Epithelial cell of esophagus (primary cell): Measurements from ENCODE around the gene ROBO1.
A peak's percentile ranks its signal among the peaks of the same experiment; 100 is the strongest.

Source experiments
- DNase-seq: peaks from one replicate; pipeline ENCODE4 v3.0.0; 2010; ENCODE audit warnings: low read depth
- H3K4me3 ChIP-seq: 2 replicates; pipeline ENCODE4 v1.5.1; 2011; ENCODE audit warnings: mild to moderate bottlenecking, low read length, control low read depth
- CTCF ChIP-seq: IDR thresholded peaks from 2 replicates; pipeline ENCODE4 v1.5.1; 2011; ENCODE audit warnings: low read depth, mild to moderate bottlenecking, low read length, control low read depth, inconsistent platforms; ENCODE audit not compliant: insufficient read depth; ENCODE audit errors: missing control alignments

ROBO1 gene

GRCh38 chr3:78986416-78987101, 781.2 kb downstream of the ROBO1 start:
- no peak for TF ChIP-seq CTCF

GRCh38 chr3:78985981-78986380, 781.8 kb downstream of the ROBO1 start:
- no peak for TF ChIP-seq CTCF

More at GRCh38 chr3:78986416-78987101, 781.2 kb downstream of the ROBO1 start:
- DNase-seq: no peak
- H3K4me3 ChIP-seq: no peak overlapping the region

GRCh38 chr3:78979028-78979427, 788.8 kb downstream of the ROBO1 start:
- DNase-seq: no peak
- no peak overlapping the region for H3K4me3 ChIP-seq
- no peak for TF ChIP-seq CTCF

More at GRCh38 chr3:78985981-78986380, 781.8 kb downstream of the ROBO1 start:
- DNase-seq: no peak
- no peak overlapping the region for H3K4me3 ChIP-seq

GRCh38 chr3:78978037-78978436, 789.8 kb downstream of the ROBO1 start:
- DNase-seq: peak; percentile 46
- peak; percentile 43 for TF ChIP-seq CTCF
- no peak overlapping the region for H3K4me3 ChIP-seq

- H3K4me3 ChIP-seq: no peak overlapping the region
- no peak for TF ChIP-seq CTCF
- no peak for DNase-seq
Measured at GRCh38 chr3:78977073-78977472, 790.7 kb downstream of the ROBO1 start.

- DNase-seq: no peak
- H3K4me3 ChIP-seq: no peak overlapping the region
- no peak for TF ChIP-seq CTCF
Measured at GRCh38 chr3:78976200-78976599, 791.6 kb downstream of the ROBO1 start.

- TF ChIP-seq CTCF: no peak
- peak; percentile 29 for DNase-seq
- H3K4me3 ChIP-seq: no peak overlapping the region
Measured at GRCh38 chr3:78974181-78974790, 793.5 kb downstream of the ROBO1 start.
